T-helper 2 cell treated with Interferon-gamma antibody and Interleukin-4, amounts not matched to agents 100 ng/mL and 5 ng/mL, for 36 hours (primary cell): ENCODE measurements around the gene CCDC24. TPM values are rescaled to one million over a fixed set of nuclear protein-coding genes. Genes with fewer than 3 reads are reported as not detected.

ENCODE experiments used
- intact Hi-C: fragments of 100-400 bp; cut with micrococcal nuclease; formaldehyde crosslinking; loops from one replicate; pipeline ENCODE4 v1.15.1; 2023
- total RNA-seq: library from RNA; stranded (reverse); gene quantifications from 2 replicates; pipeline ENCODE4 v1.2.3, GENCODE V29; 2022

Gene CCDC24
- total RNA-seq, 1 donor from 2014 or later = 0.75 TPM

DNA sequence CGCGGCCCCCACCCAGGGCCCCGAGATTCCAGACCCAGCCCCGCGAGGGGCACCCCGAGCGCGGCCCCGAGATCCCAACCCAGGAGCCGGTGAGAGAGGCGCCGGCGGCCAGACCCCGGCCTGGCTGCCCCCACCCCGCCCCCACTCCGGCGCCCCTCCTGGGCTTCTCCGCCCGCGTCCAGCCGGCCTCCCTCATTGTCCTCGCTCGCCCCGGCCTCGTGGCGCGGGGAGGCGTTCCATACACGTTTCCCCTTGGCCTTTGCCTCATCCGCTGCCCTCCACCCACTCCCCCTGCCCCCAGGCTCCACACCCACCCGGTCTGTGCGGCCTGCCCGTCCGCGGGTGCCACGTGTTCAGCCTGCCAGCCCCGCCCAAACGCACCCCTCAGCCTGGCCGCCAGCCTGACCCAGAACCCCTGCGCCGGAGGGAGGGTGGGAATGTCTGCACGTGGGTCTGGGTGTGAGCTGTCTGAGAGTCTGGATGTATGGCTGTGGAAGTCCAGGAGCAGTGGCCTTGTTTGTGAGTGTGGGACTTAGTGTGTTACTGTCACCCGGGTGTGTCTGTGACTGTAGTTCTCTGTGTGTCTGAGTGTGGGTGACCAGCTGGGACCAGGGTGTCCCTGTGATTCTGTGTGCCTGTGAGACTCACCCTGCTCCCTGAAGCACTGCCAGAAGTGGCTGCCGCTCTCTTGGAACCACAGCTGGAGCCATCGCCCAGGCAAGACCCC lies 11.7 kb upstream of the CCDC24 start:
- intact Hi-C loops = no loop called here

DNA sequence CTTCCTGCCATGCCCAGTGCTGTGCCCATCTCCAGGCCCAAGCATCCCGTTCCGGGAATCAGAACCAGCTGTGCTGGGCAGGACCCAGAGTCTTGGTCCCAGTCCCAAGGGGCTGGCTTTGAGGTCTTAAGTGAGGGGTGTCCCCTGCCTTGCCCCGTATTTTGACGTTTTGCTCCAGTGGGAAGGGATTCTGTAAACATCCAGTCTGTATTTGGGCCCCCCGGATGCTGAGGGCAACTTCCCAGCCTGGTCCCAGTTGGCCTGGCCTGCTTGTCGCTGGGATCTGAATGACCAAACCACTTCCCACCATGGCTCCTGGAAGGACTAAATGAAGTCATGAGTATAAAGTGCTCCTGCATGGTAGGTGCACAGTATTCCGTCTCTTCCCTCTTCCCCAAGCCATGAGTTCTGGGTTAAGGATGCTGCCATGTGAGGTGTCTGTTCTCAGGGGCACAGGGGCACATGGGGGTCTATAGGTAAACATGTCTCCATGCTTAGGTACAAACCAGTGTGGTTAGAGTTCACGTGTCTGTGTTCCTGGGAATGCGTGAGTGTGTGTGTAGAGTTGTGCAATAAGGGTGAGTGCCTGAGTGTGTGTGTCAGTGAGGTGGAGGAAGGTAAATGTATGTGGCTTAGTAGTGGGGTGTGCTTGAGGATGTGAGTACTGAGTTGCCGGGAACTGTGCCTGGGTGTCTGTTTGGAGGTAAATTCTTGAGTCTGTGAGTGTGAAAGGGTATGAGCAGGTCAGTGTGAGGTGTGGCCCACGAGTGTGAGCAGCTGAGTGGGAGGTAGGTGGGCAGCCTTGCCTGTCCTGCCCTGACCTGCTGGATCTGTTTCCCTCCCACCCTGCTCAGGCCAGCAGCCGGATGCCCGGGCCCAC lies 10.9 kb upstream of the CCDC24 start:
- intact Hi-C loops = no loop called here

DNA sequence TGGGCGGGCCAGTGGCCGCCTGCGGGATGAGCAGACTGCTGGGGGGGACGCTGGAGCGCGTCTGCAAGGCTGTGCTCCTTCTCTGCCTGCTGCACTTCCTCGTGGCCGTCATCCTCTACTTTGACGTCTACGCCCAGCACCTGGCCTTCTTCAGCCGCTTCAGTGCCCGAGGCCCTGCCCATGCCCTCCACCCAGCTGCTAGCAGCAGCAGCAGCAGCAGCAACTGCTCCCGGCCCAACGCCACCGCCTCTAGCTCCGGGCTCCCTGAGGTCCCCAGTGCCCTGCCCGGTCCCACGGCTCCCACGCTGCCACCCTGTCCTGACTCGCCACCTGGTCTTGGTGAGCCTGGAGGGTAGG lies 10.3 kb upstream of the CCDC24 start:
- intact Hi-C loops = no loop called here

DNA sequence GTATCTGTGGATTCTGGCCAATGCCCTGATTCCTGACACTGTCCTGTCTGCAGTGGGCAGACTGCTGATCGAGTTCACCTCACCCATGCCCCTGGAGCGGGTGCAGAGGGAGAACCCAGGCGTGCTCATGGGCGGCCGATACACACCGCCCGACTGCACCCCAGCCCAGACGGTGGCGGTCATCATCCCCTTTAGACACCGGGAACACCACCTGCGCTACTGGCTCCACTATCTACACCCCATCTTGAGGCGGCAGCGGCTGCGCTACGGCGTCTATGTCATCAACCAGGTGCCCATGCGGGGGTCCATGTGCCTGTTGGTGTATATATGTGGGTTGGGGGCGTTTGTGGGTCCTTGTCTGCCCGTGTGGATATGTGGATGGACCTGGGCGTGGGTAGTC lies 9.8 kb upstream of the CCDC24 start:
- intact Hi-C loops = no loop called here

DNA sequence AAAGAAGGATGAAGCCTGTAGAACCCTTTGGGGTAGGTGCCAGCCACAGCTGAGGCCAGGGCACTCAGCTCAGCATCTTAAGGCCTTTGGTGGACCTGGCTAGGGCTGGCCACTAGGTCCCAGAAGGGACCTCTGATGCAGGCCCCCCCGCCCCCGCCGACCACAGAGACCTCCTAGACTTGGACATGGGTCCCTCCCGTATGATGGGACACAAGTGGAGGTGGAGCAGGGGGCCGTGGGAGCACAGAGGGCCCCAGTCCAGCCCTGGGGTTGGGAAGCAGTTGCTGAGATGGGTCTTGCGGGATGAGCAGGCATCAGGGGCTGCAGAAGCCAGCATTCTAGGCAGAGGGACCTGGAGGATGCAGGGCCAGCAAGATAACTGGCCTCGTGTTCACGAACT lies 9.2 kb upstream of the CCDC24 start:
- intact Hi-C loops = no loop called here

DNA sequence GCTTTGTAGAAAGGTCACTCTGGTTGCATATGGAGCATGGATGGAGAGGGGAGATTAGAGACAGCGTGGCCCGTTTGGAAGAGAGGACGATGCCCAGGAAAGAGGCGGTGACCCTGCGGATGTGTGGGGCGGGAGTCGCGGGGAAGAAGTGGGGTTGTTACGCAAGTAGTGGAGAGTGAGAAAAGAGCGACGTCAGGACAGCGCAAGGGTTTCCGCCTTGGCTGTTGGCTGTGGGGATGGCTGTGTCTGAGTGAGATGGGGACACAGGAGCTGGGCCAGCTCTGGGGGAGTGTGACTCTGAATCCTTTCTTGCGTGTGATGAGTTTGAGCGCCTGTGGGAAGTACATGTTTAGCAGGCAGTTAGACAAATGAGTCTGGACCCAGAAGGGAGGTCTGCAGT lies 8.6 kb upstream of the CCDC24 start:
- intact Hi-C loops = no loop called here

DNA sequence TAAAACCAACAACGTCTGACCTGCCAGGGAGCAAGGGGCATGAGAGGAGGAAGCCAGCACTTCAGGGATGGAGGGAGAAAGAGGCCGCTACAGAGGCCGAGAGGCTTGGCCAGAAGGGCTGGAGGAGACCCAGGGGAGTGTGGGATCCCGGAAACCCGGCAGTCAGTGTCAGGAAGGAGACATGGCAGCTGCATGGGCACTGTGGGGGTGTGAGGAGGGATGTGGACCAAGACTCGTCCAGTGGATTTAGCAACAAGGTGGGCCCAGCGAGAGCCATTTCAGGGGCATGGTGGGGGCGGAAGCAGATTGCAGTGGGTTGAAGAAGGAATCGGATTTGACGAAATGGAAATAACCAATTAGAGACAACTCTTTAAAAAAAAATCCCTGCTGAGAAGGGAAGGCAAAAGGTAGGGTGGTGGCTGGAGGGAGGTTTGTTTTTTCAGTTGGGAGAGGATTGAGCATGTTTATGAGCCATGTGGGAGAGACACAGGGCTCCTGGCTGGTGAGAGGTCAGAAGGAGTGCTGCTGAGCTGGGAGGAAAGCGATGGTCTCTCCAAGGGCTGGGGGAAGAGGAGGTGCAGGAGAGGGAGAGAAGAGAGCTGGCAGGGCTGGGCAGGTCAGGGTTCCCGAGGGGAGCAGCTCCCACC lies 8.0 kb upstream of the CCDC24 start:
- intact Hi-C loops = no loop called here

DNA sequence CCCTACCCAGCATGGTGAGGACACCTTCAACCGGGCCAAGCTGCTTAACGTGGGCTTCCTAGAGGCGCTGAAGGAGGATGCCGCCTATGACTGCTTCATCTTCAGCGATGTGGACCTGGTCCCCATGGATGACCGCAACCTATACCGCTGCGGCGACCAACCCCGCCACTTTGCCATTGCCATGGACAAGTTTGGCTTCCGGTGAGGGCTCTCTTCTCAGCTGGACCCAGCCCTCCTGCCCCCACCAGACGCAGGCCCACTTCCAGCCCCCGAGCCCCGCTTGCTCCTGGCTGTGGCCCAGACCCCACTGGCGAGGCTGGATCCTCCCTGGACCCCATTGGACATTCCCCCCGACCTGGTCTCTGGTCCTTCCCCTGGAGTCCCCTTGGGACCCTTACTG lies 6.5 kb upstream of the CCDC24 start:
- intact Hi-C loops = no loop called here

DNA sequence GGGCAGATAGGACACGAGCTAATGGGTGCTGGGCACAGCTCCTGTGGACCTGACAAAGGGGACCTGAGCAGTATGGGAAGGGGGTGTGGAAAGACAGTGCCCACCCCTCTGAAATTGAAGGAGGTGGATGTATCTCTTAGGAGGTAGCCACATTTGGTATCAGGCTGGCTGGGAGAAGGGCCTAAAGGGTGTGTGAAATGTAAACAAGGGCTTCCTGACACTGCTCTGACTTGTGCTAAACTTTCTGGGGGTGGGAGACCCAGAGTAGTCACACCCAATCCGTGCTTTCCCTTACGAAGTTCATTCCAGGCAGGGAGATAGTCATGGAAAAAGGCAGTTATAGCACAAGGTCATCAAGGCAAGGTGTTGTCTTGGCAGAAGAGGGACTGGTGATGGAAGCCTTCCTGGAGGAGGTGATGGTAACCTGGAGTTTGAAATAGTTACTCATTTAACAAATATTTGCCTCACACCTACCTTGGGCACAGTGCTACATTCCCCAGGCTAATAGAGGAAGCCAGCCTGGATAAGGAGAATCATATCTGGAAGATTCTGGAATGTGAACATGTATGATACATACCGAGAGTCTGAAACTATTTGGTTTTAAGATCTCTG lies 5.3 kb upstream of the CCDC24 start:
- intact Hi-C loops = no loop called here

DNA sequence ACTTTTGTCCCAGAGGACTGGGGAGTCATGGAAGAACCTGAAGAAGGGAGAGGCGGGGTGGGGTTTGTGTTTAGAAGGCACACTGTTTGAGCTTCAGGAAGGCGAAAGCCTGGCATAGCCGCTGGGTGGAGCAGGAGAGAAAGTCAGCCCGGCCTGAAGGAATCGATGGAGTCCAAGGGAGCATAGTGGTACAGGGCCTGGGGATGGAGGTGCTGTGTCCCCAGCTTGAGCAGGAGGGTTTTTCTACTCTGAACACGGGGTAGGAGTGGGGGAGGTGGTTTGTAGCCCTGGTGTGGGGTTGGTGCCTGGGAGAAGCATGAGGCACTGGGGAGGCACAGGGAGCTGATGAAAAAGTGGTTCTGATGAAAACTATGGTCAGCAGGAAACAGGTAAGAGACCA lies 4.7 kb upstream of the CCDC24 start:
- intact Hi-C loops = no loop called here

DNA sequence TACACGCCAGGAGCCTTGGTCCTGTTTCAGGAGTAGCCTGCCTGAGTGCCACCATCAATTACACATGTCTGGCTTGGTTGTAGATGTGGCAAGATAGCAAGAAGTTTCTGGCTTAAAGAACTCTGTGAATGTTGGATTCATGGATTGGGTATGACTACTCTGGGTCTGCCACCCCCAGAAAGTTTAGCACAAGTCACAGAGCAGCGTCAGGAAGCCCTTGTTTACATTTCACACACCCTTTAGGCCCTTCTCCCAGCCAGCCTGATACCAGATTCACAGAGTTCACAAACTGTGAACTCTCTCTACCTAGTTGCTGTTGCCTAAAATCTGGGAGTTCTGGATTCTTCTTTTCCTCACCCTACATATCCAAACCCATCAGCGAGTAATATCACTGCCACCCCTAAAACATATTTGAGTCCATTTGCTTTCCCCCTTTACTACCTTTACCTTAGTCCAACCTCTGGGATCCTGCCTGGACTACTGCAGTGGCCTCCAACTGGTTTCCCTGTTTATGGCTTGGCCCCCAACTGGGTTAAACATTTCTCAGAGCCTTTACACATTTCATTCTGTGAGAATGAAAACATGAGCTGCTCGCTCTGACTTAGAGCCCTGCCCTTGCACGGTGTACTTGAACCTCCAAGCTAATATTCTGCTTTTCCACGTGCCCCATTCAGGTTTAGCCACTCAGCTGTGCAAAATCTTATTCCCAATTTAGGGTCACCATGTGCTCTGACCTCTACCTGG lies 4.1 kb upstream of the CCDC24 start:
- intact Hi-C loops = no loop called here

DNA sequence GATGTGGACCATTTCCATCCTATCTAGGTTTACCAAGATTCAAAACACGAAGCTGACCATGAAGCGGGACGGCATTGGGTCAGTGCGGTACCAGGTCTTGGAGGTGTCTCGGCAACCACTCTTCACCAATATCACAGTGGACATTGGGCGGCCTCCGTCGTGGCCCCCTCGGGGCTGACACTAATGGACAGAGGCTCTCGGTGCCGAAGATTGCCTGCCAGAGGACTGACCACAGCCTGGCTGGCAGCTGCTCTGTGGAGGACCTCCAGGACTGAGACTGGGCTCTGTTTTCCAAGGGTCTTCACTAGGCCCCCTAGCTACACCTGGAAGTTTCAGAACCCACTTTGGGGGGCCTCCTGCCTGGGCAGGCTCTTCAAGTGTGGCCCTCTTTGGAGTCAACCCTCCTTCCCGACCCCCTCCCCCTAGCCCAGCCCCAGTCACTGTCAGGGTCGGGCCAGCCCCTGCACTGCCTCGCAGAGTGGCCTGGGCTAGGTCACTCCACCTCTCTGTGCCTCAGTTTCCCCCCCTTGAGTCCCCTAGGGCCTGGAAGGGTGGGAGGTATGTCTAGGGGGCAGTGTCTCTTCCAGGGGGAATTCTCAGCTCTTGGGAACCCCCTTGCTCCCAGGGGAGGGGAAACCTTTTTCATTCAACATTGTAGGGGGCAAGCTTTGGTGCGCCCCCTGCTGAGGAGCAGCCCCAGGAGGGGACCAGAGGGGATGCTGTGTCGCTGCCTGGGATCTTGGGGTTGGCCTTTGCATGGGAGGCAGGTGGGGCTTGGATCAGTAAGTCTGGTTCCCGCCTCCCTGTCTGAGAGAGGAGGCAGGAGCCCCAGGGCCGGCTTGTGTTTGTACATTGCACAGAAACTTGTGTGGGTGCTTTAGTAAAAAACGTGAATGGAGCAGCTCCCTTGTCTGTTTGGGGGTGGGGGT lies 864 bp upstream of the CCDC24 start:
- intact Hi-C loops = loop anchor here (1.0 to 2.0 kb wide), 3 partner anchors 16 to 43 kb away; partner anchors contain the start of gene ATP6V0B

DNA sequence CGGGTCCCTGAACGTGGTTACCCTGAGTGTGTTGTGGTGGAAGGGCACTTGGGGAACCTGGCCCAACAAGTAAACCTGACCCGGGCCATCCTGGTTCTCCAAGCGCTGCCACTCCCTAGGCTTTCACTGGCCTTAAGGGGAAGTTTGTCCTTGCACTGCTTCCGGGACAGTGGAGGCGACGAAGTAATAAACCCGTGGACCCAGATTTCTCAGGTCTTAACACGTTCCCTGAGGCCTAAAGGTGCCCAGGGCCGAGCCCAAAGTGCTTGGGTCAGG lies 261 bp upstream of the CCDC24 start:
- intact Hi-C loops = loop anchor here (1.0 to 2.0 kb wide), 3 partner anchors 16 to 44 kb away; partner anchors contain the start of gene ATP6V0B

DNA sequence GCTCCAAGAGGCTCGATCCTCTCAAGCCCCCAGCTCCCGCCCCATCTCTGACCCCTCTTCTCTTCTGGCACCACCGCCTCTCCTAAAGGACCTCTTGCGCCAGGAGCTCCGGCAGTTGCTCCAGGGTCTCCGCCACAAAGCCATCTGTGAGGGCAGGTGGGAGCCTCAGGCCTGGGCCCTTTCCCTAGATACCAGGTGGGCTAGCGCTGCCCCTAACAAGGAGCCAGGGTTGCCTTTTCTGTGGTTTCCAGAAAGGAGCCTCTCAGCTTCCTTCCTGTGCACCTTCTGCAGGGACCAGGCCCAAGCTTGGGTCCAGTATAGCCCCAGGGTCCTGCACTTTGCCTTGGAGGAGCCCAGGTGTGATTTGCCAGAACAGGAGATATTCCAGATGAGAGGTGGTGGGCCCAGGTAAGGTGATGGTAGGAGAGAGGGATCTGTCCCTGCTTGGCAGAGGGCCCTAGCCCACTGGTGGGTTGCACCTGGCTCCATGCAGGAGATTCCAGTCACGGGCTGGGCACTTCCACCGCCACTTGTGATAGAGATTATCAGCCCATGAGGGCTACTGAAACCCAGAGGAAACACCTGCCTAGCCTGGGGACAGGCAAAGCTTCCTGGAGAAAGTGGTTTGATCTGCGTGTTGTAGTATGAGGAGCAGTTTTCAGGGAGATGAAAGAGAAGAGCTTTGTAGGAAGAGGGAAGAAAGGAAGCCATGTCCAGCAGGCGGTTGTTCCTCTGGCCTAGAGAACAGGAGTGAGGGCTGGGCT lies 1.0 kb downstream of the CCDC24 start:
- intact Hi-C loops = no loop called here

DNA sequence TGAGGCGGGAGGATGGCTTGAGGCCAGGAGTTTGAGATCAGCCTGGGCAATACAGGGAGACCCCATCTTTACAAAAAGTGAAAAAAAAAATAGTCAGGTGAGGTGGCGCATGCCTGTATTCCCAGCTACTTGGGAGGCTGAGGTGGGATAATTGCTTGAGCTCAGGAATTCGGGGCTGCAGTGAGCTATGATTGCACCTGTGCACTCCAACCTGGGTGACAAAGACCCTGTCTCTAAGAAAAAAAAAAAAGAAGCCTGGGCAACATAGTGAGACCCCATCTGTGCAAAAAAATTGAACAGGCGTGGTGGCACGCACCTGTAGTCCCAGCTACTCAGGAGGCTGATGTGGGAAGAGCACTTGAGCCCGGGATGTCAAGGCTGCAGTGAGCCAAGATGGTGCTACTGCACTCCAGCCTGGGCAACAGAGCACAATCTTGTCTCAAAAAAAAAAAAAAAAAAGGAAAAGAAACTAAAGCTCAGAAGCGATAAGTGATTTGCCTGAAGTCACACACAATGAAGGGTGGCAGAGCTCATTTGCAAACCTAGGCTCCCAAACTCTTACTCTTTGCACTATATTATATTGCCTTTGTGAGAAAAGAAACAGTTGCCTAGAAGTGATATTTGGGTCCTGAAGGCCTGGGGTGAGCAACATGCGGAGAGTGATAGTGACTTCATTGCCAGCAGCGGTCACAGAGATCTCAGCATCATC lies 2.0 kb downstream of the CCDC24 start:
- intact Hi-C loops = no loop called here

DNA sequence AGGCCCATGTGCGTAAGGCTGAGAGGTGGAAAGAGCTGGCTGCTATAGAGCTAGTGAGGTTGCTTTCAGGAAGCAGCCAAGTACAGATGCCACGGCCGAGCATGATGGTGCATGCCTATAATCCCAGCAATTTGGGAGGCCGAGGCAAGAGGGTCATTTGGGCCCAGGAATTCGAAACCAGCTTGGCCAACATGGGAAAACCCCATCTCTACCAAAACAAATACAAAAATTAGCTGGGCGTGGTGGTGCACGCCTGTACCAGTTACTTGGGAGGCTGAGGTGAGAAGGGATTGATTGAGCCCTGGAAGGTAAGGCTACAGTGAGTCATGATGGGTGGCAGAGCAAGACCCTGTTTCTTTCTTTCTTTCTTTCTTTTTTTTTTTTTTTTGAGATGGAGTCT lies 2.7 kb downstream of the CCDC24 start:
- intact Hi-C loops = no loop called here

DNA sequence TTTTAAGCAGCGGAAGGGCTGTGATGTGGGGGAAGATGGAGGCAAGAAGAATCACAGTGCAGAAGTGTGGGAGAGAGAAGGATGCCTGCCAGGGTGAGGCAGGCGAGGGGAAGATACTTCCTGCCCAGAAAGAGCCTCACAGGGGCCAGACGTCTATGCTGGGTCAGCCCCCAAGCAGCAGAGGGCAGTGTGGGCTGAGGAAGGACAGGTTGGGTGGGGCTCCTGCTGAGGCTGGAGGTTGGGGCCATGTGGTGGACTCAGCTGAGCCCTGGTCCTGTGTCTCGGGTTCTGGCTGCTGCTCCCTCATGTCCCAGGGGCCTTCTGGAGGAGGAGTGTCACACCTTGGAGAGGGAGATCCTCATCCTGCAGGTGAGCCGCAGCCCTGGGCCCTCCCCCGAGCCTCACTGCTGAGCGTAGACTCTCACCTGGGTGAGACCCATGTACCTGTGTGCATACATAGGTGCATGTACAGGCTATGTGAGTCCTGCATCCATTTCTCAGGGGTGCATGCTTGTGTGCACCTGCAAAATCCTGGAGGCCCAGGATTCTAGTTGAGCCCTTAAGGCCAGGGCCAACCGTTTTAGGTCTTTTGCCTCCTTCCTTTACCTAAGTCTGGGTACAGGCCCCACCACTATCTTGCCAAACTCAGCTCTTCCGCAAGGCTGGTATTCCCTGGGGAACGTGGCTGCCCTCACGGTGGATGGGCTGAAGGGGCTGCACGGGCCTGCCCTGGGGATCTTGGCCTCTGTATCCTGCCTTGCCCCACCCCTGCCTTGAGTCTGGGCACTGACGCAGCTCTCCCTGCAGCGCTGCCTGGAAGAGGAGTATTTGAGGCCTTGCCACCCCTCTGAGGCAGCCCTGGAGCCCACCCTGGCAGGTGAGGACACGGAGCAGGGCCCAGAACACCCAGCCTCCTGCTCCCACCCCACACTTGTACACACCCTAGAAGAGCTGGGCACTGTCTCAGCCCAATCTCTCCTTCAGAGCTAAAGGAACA lies 3.7 kb downstream of the CCDC24 start:
- intact Hi-C loops = no loop called here
